GM13977 (cell line): Measurements from ENCODE around the gene MORN2.

Experiments used
- DNase-seq: peaks from one replicate; pipeline ENCODE4 v3.0.0; 2012; ENCODE audit warnings: low spot score
- CTCF ChIP-seq: IDR thresholded peaks from 2 replicates; pipeline ENCODE4 v1.5.1; 2012; ENCODE audit warnings: mild to moderate bottlenecking, control low read depth; ENCODE audit not compliant: insufficient read depth; ENCODE audit errors: extremely low read depth, missing control alignments
- in situ Hi-C: fragments of 300-500 bp; cut with MboI; formaldehyde crosslinking; loops from one replicate; pipeline ENCODE4 v1.12.0; 2022; ENCODE audit warnings: low sequenced_read_pairs, low pct_unique_long_range_greater_than_20kb, mixed read lengths, inconsistent platforms; ENCODE audit not compliant: unreplicated experiment

MORN2 gene

GRCh38 chr2:38922389-38922788 lies 46.6 kb downstream of the MORN2 start:
- in situ Hi-C loops: no loop called here
- TF ChIP-seq CTCF: no peak

GRCh38 chr2:38922902-38923301 lies 47.1 kb downstream of the MORN2 start:
- no peak for TF ChIP-seq CTCF
- in situ Hi-C loops: no loop called here
- no peak for DNase-seq

More at GRCh38 chr2:38922389-38922788, 46.6 kb downstream of the MORN2 start:
- no peak for DNase-seq

GRCh38 chr2:38925982-38926381 lies 50.2 kb downstream of the MORN2 start:
- TF ChIP-seq CTCF: no peak
- no peak for DNase-seq
- in situ Hi-C loops: no loop called here

DNA sequence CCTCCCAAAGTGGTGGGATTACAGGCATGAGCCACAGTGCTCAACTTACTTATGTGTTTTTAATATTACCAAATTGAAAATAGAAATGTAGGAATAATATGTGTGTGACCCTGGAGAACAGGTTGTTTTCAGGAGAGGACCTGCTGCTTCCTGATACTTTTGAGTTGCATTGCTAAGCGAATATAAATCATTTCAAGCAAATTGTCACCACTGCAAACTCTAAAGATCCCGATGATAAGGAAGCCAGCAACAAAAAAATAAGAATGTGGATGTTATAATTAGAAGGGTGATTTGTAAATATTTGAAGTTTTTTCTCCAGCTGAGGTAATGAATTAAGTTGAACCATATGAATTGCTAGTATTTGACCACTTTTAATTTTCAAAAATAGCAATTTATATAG lies 54.8 kb downstream of the MORN2 start:
- TF ChIP-seq CTCF: no peak
- in situ Hi-C loops: no loop called here
- no peak for DNase-seq
